HL-60 (cell line): Measurements from ENCODE around the gene VAMP3.
A peak's percentile ranks its signal among the peaks of the same experiment; 100 is the strongest.

Experiments used
- DNase-seq, 2 experiments: peaks; one replicate each; pipeline ENCODE4 v3.0.0-alpha.2; 2010 to 2020; ENCODE audit warnings: low read depth in 1 of 2, low spot score in 1 of 2
- H3K27ac ChIP-seq: fragments of 250-450 bp; sonication (Bioruptor Pico); replicated peaks from 2 replicates; pipeline ENCODE4 v1.5.1; 2020; ENCODE audit warnings: mild to moderate bottlenecking, moderate library complexity
- H3K27me3 ChIP-seq: fragments of 250-450 bp; sonication (Bioruptor Pico); 2 replicates; pipeline ENCODE4 v1.5.1; 2021; ENCODE audit warnings: mild to moderate bottlenecking, moderate library complexity; ENCODE audit not compliant: insufficient read depth, poor library complexity, severe bottlenecking
- H3K4me3 ChIP-seq: replicated peaks from 2 replicates; pipeline ENCODE4 v1.5.1; 2011; ENCODE audit warnings: mild to moderate bottlenecking, control low read depth, low read length; ENCODE audit not compliant: insufficient read depth
- GABPA ChIP-seq: IDR thresholded peaks from 2 replicates; pipeline ENCODE4 v1.6.1; 2012; ENCODE audit warnings: low read depth
- POLR2AphosphoS5 ChIP-seq: IDR thresholded peaks from 2 replicates; pipeline ENCODE4 v1.6.1; 2012; ENCODE audit warnings: low read depth
- SPI1 ChIP-seq: IDR thresholded peaks from 2 replicates; pipeline ENCODE4 v1.6.1; 2012; ENCODE audit warnings: low read depth, mild to moderate bottlenecking, borderline replicate concordance
- TF ChIP-seq, protein P1 (sequence below): IDR thresholded peaks from 2 replicates; pipeline ENCODE4 v1.6.1; 2012; ENCODE audit warnings: low read depth; ENCODE audit not compliant: insufficient replicate concordance
- TF ChIP-seq, protein P2 (sequence below): IDR thresholded peaks from one replicate; pipeline ENCODE4 v1.5.1; 2011; ENCODE audit warnings: low read length, control low read depth, inconsistent platforms; ENCODE audit not compliant: insufficient read depth

The VAMP3 gene

DNA sequence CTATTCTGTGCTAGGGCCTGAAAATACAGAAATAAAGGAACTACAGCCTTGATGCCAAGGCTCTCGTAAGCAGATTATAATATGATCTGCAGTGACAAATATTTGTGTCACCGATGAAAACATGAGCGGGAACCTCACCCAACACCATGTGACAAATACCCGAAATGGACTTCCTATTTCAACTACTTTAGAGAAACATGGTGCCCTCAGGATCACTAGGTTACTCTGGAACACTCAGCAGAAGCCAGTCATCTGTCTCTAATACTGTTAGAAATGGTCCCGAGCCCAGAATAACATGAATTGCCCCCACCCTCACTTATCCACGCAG is 463 bp upstream of the VAMP3 start:
- Histone ChIP-seq H3K27ac (peak overlapping the region; percentile 86), H3K27me3 (no peaks in the 10 kb centered on the region), H3K4me3 (peak overlapping the region; percentile 73)
- TF ChIP-seq, protein P1, sequence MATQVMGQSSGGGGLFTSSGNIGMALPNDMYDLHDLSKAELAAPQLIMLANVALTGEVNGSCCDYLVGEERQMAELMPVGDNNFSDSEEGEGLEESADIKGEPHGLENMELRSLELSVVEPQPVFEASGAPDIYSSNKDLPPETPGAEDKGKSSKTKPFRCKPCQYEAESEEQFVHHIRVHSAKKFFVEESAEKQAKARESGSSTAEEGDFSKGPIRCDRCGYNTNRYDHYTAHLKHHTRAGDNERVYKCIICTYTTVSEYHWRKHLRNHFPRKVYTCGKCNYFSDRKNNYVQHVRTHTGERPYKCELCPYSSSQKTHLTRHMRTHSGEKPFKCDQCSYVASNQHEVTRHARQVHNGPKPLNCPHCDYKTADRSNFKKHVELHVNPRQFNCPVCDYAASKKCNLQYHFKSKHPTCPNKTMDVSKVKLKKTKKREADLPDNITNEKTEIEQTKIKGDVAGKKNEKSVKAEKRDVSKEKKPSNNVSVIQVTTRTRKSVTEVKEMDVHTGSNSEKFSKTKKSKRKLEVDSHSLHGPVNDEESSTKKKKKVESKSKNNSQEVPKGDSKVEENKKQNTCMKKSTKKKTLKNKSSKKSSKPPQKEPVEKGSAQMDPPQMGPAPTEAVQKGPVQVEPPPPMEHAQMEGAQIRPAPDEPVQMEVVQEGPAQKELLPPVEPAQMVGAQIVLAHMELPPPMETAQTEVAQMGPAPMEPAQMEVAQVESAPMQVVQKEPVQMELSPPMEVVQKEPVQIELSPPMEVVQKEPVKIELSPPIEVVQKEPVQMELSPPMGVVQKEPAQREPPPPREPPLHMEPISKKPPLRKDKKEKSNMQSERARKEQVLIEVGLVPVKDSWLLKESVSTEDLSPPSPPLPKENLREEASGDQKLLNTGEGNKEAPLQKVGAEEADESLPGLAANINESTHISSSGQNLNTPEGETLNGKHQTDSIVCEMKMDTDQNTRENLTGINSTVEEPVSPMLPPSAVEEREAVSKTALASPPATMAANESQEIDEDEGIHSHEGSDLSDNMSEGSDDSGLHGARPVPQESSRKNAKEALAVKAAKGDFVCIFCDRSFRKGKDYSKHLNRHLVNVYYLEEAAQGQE: no peak
- peak; percentile 61 for TF ChIP-seq SPI1
- DNase-seq: peak; percentile 24 to 62

DNA sequence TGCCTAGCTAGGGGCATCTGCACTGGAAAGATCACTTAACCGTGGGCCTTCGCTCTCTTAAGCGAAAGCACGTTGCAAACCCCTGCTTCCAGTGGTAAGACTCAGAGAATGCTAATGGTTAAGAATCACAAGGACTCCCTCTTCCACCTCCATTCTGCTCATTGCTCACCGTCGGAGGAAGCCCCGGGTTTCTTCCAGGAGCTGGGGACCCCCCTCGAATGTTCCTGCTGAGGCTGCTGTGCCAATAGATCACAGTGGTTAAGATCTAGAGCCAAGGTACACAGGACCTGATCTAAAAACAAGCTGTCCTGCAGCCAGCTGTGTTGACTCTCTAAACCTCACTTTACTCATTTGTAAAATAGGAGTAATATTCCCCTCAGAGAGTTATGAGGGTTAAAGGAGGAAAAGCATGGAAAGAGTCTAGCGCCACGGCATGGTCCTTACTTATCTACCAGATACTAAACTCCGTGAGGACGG is 765 bp downstream of the VAMP3 start:
- Histone ChIP-seq H3K27me3 (no peaks in the 10 kb centered on the region), H3K27ac (peak overlapping the region; percentile 86), H3K4me3 (peak overlapping the region; percentile 73)
- no peak for DNase-seq
- TF ChIP-seq, protein P1: no peak
- no peak for TF ChIP-seq SPI1
- no peak for TF ChIP-seq GABPA
- no peak for TF ChIP-seq POLR2AphosphoS5
- TF ChIP-seq, protein P2, sequence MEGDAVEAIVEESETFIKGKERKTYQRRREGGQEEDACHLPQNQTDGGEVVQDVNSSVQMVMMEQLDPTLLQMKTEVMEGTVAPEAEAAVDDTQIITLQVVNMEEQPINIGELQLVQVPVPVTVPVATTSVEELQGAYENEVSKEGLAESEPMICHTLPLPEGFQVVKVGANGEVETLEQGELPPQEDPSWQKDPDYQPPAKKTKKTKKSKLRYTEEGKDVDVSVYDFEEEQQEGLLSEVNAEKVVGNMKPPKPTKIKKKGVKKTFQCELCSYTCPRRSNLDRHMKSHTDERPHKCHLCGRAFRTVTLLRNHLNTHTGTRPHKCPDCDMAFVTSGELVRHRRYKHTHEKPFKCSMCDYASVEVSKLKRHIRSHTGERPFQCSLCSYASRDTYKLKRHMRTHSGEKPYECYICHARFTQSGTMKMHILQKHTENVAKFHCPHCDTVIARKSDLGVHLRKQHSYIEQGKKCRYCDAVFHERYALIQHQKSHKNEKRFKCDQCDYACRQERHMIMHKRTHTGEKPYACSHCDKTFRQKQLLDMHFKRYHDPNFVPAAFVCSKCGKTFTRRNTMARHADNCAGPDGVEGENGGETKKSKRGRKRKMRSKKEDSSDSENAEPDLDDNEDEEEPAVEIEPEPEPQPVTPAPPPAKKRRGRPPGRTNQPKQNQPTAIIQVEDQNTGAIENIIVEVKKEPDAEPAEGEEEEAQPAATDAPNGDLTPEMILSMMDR: no peak

DNA sequence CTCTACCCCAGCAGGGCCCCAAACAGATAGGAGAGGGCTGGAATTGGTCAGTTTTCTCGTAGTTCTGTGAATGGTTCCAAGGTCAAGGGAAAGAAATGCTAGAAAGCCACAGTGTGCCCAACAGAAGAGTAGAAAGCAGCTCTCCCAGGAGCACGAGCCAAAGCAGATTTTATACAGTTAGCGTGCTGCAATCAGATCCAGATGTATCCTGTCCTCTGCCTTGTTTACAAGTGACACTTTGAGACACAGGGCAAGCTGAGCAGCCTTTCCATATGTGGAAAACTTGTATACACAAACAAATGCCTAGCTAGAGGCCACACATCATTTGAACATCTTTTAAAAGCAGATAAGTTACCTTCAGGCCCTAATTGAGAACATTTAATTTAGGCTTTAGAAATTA is 6.5 kb downstream of the VAMP3 start:
- Histone ChIP-seq H3K4me3 (no peak overlapping the region), H3K27me3 (no peaks in the 10 kb centered on the region), H3K27ac (no peak overlapping the region)
- DNase-seq: no peak
- TF ChIP-seq GABPA (no peak), POLR2AphosphoS5 (no peak)
- TF ChIP-seq, protein P1: no peak

DNA sequence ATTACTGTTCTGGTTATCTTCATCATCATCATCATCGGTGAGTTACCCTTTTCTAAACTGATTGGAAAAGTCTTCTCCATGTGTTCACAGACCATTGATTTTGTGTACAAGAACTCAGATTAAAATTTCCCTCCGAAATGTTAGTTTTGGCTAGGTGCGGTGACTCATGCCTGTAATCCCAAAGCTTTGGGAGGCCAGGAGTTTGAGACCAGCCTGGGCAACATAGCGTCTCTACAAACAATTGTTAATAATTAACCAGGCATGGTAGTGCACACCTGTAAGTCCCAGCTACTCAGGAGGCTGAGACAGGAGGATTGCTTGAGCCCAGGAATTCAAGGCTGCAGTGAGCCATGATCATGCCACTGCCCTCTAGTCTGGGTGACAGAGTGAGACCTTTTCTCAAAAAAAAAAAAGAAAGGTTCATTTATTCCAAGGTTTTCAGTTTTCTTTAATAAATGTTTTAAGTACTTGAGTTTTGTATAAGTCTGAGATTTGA is 7.1 kb downstream of the VAMP3 start:
- no peak for DNase-seq
- no peaks in the 10 kb centered on the region for H3K27me3 ChIP-seq

More for the DNA sequence above, 7.1 kb downstream of the VAMP3 start:
- H3K27ac ChIP-seq: no peak overlapping the region
- no peak overlapping the region for H3K4me3 ChIP-seq
- TF ChIP-seq, protein P2: no peak
- TF ChIP-seq POLR2AphosphoS5 (no peak), GABPA (no peak), SPI1 (no peak)
- TF ChIP-seq, protein P1: no peak
